Naive B cell (primary cell): ENCODE data around the gene CCDC80. TPM values are rescaled to one million over a fixed set of nuclear protein-coding genes. Genes with fewer than 3 reads are reported as not detected.

Experiments used
- ATAC-seq, 2 donors: fragments of 150-1000 bp; cut with Tn5 transposase; 2 replicates each; pipeline ENCODE4 v1.10.0; 2021; ENCODE audit warnings: low read depth in 2 of 2, mild to moderate bottlenecking in 2 of 2, moderate library complexity in 2 of 2
- DNase-seq: peaks from one replicate; pipeline ENCODE4 v3.0.0; 2022
- H3K27ac Mint-ChIP-seq, 6 donors: one replicate each; pipeline ENCODE4 v1.8.0; 2020 to 2022; ENCODE audit warnings: mild to moderate bottlenecking in 6 of 6, mixed read lengths in 6 of 6, moderate library complexity in 5 of 6, inconsistent platforms in 2 of 6
- H3K27me3 Mint-ChIP-seq, 3 donors: one replicate each; pipeline ENCODE4 v1.8.0; 2021 to 2022; ENCODE audit warnings: mixed read lengths in 3 of 3, mild to moderate bottlenecking in 1 of 3
- H3K36me3 Mint-ChIP-seq, 2 donors: one replicate each; pipeline ENCODE4 v1.8.0; 2020 to 2022; ENCODE audit warnings: mixed read lengths in 2 of 2, inconsistent platforms in 1 of 2, mild to moderate bottlenecking in 1 of 2
- H3K4me1 Mint-ChIP-seq, 3 donors: one replicate each; pipeline ENCODE4 v1.8.0; 2020 to 2022; ENCODE audit warnings: mixed read lengths in 3 of 3, inconsistent platforms in 1 of 3, mild to moderate bottlenecking in 1 of 3, moderate library complexity in 1 of 3
- H3K4me3 Mint-ChIP-seq, 8 donors: one replicate each; pipeline ENCODE4 v1.8.0; 2020 to 2022; ENCODE audit warnings: mild to moderate bottlenecking in 8 of 8, mixed read lengths in 8 of 8, moderate library complexity in 8 of 8, inconsistent platforms in 2 of 8
- H3K9me3 Mint-ChIP-seq, 7 donors: one replicate each; pipeline ENCODE4 v1.8.0; 2020 to 2022; ENCODE audit warnings: mixed read lengths in 7 of 7, mild to moderate bottlenecking in 5 of 7, inconsistent platforms in 2 of 7, moderate library complexity in 1 of 7
- polyA plus RNA-seq, 6 donors: library from polyadenylated mRNA; unstranded; fragments of 300-500 nt; fragmentation: Illumina TruSeq; gene quantifications; one replicate each; pipeline ENCODE4 v1.2.3, GENCODE V29; 2021; ENCODE audit warnings: low read depth in 6 of 6

CCDC80 gene
- polyA plus RNA-seq, 6 donors from 2014 or later = 0.05 to 0.29 (median 0.12) TPM; not detected in 2

- peaks cover 0 to 5% (median 0%) of the 10 kb centered on the region in 3 donors for H3K4me1 Mint-ChIP-seq
- H3K27me3 Mint-ChIP-seq = peaks cover 0 to 10% (median 0%) of the 10 kb centered on the region in 3 donors
- H3K9me3 Mint-ChIP-seq = no peaks in the 10 kb centered on the region
- no peak overlapping the region for H3K27ac Mint-ChIP-seq
- no peak for ATAC-seq
- H3K36me3 Mint-ChIP-seq = no peaks in the 10 kb centered on the region
- H3K4me3 Mint-ChIP-seq = no peak overlapping the region
- DNase-seq = no peak
Measured at GRCh38 chr3:112635674-112636073, 5.3 kb downstream of the CCDC80 start.

GRCh38 chr3:112634786-112635541, 6.0 kb downstream of the CCDC80 start:
- DNase-seq = no peak
- Mint-ChIP-seq H3K4me3 (no peak overlapping the region), H3K9me3 (no peaks in the 10 kb centered on the region), H3K27ac (no peak overlapping the region), H3K4me1 (peaks cover 0 to 5% (median 0%) of the 10 kb centered on the region in 3 donors), H3K27me3 (peaks cover 0 to 10% (median 0%) of the 10 kb centered on the region in 3 donors), H3K36me3 (no peaks in the 10 kb centered on the region)
- no peak for ATAC-seq

GRCh38 chr3:112633757-112634156, 7.2 kb downstream of the CCDC80 start:
- ATAC-seq (no peak), DNase-seq (no peak)
- no peak overlapping the region for H3K27ac Mint-ChIP-seq
- no peaks in the 10 kb centered on the region for H3K9me3 Mint-ChIP-seq
- H3K4me1 Mint-ChIP-seq = peaks cover 0 to 5% (median 0%) of the 10 kb centered on the region in 3 donors
- no peak overlapping the region for H3K4me3 Mint-ChIP-seq
- H3K36me3 Mint-ChIP-seq = no peaks in the 10 kb centered on the region
- H3K27me3 Mint-ChIP-seq = peaks cover 0 to 6% (median 0%) of the 10 kb centered on the region in 3 donors

GRCh38 chr3:112633191-112633590, 7.8 kb downstream of the CCDC80 start:
- ATAC-seq = peak in 1 of 2 donors; percentile 30
- Mint-ChIP-seq H3K9me3 (no peaks in the 10 kb centered on the region), H3K4me3 (no peak overlapping the region), H3K27ac (peak overlapping the region in 1 of 6 donors; percentile 52), H3K4me1 (peaks cover 0 to 5% (median 0%) of the 10 kb centered on the region in 3 donors), H3K36me3 (no peaks in the 10 kb centered on the region), H3K27me3 (peaks cover 0 to 2% (median 0%) of the 10 kb centered on the region in 3 donors)
- DNase-seq = no peak

GRCh38 chr3:112632596-112632995, 8.3 kb downstream of the CCDC80 start:
- Mint-ChIP-seq H3K27ac (no peak overlapping the region), H3K9me3 (no peaks in the 10 kb centered on the region), H3K36me3 (no peaks in the 10 kb centered on the region), H3K27me3 (no peaks in the 10 kb centered on the region), H3K4me3 (no peak overlapping the region), H3K4me1 (peaks cover 0 to 5% (median 0%) of the 10 kb centered on the region in 3 donors)
- DNase-seq (no peak), ATAC-seq (no peak)

- peaks cover 0 to 5% (median 0%) of the 10 kb centered on the region in 3 donors for H3K4me1 Mint-ChIP-seq
- H3K27ac Mint-ChIP-seq = no peak overlapping the region
- H3K9me3 Mint-ChIP-seq = no peaks in the 10 kb centered on the region
- H3K36me3 Mint-ChIP-seq = no peaks in the 10 kb centered on the region
- ATAC-seq = no peak
- DNase-seq = no peak
- no peaks in the 10 kb centered on the region for H3K27me3 Mint-ChIP-seq
- no peak overlapping the region for H3K4me3 Mint-ChIP-seq
Measured at GRCh38 chr3:112631257-112631656, 9.7 kb downstream of the CCDC80 start.

- DNase-seq (no peak), ATAC-seq (no peak)
- H3K27ac Mint-ChIP-seq = no peak overlapping the region
- peaks cover 0 to 5% (median 0%) of the 10 kb centered on the region in 3 donors for H3K4me1 Mint-ChIP-seq
- no peaks in the 10 kb centered on the region for H3K36me3 Mint-ChIP-seq
- no peak overlapping the region for H3K4me3 Mint-ChIP-seq
- no peaks in the 10 kb centered on the region for H3K9me3 Mint-ChIP-seq
- peaks cover 0 to 6% (median 0%) of the 10 kb centered on the region in 3 donors for H3K27me3 Mint-ChIP-seq
Measured at GRCh38 chr3:112629425-112629824, 11.5 kb downstream of the CCDC80 start.

GRCh38 chr3:112627919-112628466, 12.9 kb downstream of the CCDC80 start:
- DNase-seq (no peak), ATAC-seq (no peak)
- no peaks in the 10 kb centered on the region for H3K9me3 Mint-ChIP-seq
- H3K36me3 Mint-ChIP-seq = no peaks in the 10 kb centered on the region
- peaks cover 0 to 10% (median 6%) of the 10 kb centered on the region in 3 donors for H3K27me3 Mint-ChIP-seq
- peaks cover 0 to under 1% (median 0%) of the 10 kb centered on the region in 3 donors for H3K4me1 Mint-ChIP-seq
- H3K27ac Mint-ChIP-seq = no peak overlapping the region
- H3K4me3 Mint-ChIP-seq = no peak overlapping the region

GRCh38 chr3:112627419-112627818, 13.5 kb downstream of the CCDC80 start:
- DNase-seq = no peak

GRCh38 chr3:112623717-112624116, 17.2 kb downstream of the CCDC80 start:
- Mint-ChIP-seq H3K9me3 (no peaks in the 10 kb centered on the region), H3K4me1 (no peaks in the 10 kb centered on the region), H3K27ac (no peak overlapping the region), H3K4me3 (no peak overlapping the region), H3K36me3 (no peaks in the 10 kb centered on the region), H3K27me3 (peaks cover 0 to 10% (median 6%) of the 10 kb centered on the region in 3 donors)
- DNase-seq (no peak), ATAC-seq (no peak)

More at GRCh38 chr3:112627419-112627818, 13.5 kb downstream of the CCDC80 start:
- peak overlapping the region in 1 of 6 donors; percentile 14 for H3K27ac Mint-ChIP-seq
- no peak for ATAC-seq
- no peak overlapping the region for H3K4me3 Mint-ChIP-seq
- no peaks in the 10 kb centered on the region for H3K36me3 Mint-ChIP-seq
- peaks cover 0 to 10% (median 6%) of the 10 kb centered on the region in 3 donors for H3K27me3 Mint-ChIP-seq
- no peaks in the 10 kb centered on the region for H3K4me1 Mint-ChIP-seq
- H3K9me3 Mint-ChIP-seq = no peaks in the 10 kb centered on the region

GRCh38 chr3:112623213-112623612, 17.7 kb downstream of the CCDC80 start:
- Mint-ChIP-seq H3K27ac (no peak overlapping the region), H3K36me3 (no peaks in the 10 kb centered on the region), H3K9me3 (no peaks in the 10 kb centered on the region), H3K4me1 (no peaks in the 10 kb centered on the region), H3K27me3 (peaks cover 0 to 10% (median 6%) of the 10 kb centered on the region in 3 donors), H3K4me3 (no peak overlapping the region)
- no peak for DNase-seq
- ATAC-seq = no peak

- no peaks in the 10 kb centered on the region for H3K9me3 Mint-ChIP-seq
- peaks cover 0 to 10% (median 0%) of the 10 kb centered on the region in 3 donors for H3K27me3 Mint-ChIP-seq
- no peaks in the 10 kb centered on the region for H3K4me1 Mint-ChIP-seq
- DNase-seq = no peak
- no peak overlapping the region for H3K4me3 Mint-ChIP-seq
- ATAC-seq = no peak
- H3K36me3 Mint-ChIP-seq = no peaks in the 10 kb centered on the region
- no peak overlapping the region for H3K27ac Mint-ChIP-seq
Measured at GRCh38 chr3:112619295-112619694, 21.6 kb downstream of the CCDC80 start.

GRCh38 chr3:112617285-112617684, 23.7 kb downstream of the CCDC80 start:
- H3K9me3 Mint-ChIP-seq = no peaks in the 10 kb centered on the region
- no peak for DNase-seq
- no peaks in the 10 kb centered on the region for H3K36me3 Mint-ChIP-seq
- no peak overlapping the region for H3K27ac Mint-ChIP-seq
- no peak overlapping the region for H3K4me3 Mint-ChIP-seq
- no peak for ATAC-seq
- no peaks in the 10 kb centered on the region for H3K4me1 Mint-ChIP-seq
- H3K27me3 Mint-ChIP-seq = no peaks in the 10 kb centered on the region
